K562 (cell line): Measurements from ENCODE around the gene C7orf25. TPM values are rescaled to one million over a fixed set of nuclear protein-coding genes. Genes with fewer than 3 reads are reported as not detected.

Source experiments
- ATAC-seq: fragments of 200-7000 bp; cut with Tn5 transposase; 3 replicates; pipeline ENCODE4 v1.9.1; 2020; ENCODE audit warnings: moderate library complexity
- BruUV-seq: library from RNA; stranded (reverse); fragments of 400-500 nt; replicated peaks from 2 replicates; lab custom pipeline; 2021; lab: Mats Ljungman, UMichigan
- CTCF ChIA-PET: fragments of 300-600 bp; formaldehyde crosslinking; extraction: SDS; loops from one replicate; lab custom pipeline; 2021; ENCODE audit warnings: low intra/inter-chr PET ratio; lab: Yijun Ruan, JAX
- POLR2A ChIA-PET: fragments of 300-600, 350-650 bp; sonication (Branson Sonifier 250); formaldehyde crosslinking; extraction: SDS; loops from one replicate; lab custom pipeline; 2021; ENCODE audit warnings: antibody characterized with exemption, inconsistent platforms; lab: Yijun Ruan, JAX
- DNase-seq, 4 experiments: peaks; one replicate each; pipeline versions ENCODE4 v3.0.0 to v3.0.0-alpha.2; 2011 to 2018; ENCODE audit warnings: low spot score in 3 of 4, mixed read lengths in 3 of 4; ENCODE audit errors: extremely low read depth in 1 of 4
- FAIRE-seq: peaks from 2 replicates; lab custom pipeline; 2011; peaks lifted over from hg19 to GRCh38; lab: Jason Lieb, UNC
- H2AFZ ChIP-seq: 2 replicates; pipeline ENCODE4 v1.6.0; 2011; ENCODE audit warnings: low read depth, low read length, control low read depth, inconsistent platforms
- H3K27ac ChIP-seq: fragments of 200-600 bp; 3 replicates; pipeline ENCODE4 v1.8.0; 2011; ENCODE audit warnings: low read depth, mild to moderate bottlenecking, control low read depth, inconsistent platforms, low read length, moderate library complexity, mixed read lengths; ENCODE audit errors: extremely low read depth
- H3K27me3 ChIP-seq, 2 experiments: fragments of 300-600 bp in 1 of 2; 2 replicates in 1 of 2; 3 replicates in 1 of 2; pipeline versions ENCODE4 v1.6.0 to v1.8.0; 2011; ENCODE audit warnings: inconsistent platforms in 2 of 2, low read length in 2 of 2, mild to moderate bottlenecking in 1 of 2, mixed read lengths in 1 of 2, moderate library complexity in 1 of 2; ENCODE audit not compliant: control insufficient read depth in 2 of 2, insufficient read depth in 2 of 2
- H3K36me3 ChIP-seq: fragments of 300-600 bp; 3 replicates; pipeline ENCODE4 v1.8.0; 2011; ENCODE audit warnings: mild to moderate bottlenecking, low read length, inconsistent platforms; ENCODE audit not compliant: control insufficient read depth, insufficient read depth
- H3K4me1 ChIP-seq, 2 experiments: fragments of 200-600 bp in 1 of 2; replicated peaks in 1 of 2; 2 replicates in 1 of 2; 3 replicates in 1 of 2; pipeline versions ENCODE4 v1.5.1 to v1.8.0; 2011; ENCODE audit warnings: inconsistent platforms in 2 of 2, low read length in 2 of 2, mild to moderate bottlenecking in 1 of 2, mixed read lengths in 1 of 2, moderate library complexity in 1 of 2; ENCODE audit not compliant: control insufficient read depth in 2 of 2, insufficient read depth in 2 of 2
- H3K4me2 ChIP-seq: 2 replicates; pipeline ENCODE4 v1.6.1; 2011; ENCODE audit warnings: low read length, control low read depth, inconsistent platforms, mixed read lengths; ENCODE audit not compliant: insufficient read depth
- H3K4me3 ChIP-seq: fragments of 200-600 bp; sonication (generic), shearing (Covaris generic); 2 replicates; pipeline ENCODE4 v1.5.1; 2016; ENCODE audit warnings: control low read depth, inconsistent platforms
- H3K79me2 ChIP-seq: fragments of 200-600 bp; 3 replicates; pipeline ENCODE4 v1.8.0; 2011; ENCODE audit warnings: low read length, inconsistent platforms; ENCODE audit not compliant: control insufficient read depth, insufficient read depth
- H3K9ac ChIP-seq, 2 experiments: 2 replicates each; pipeline versions ENCODE4 v1.6.0 to v1.6.1; 2011; ENCODE audit warnings: low read depth in 2 of 2, low read length in 2 of 2, control low read depth in 1 of 2, inconsistent platforms in 1 of 2, mild to moderate bottlenecking in 1 of 2, mixed read lengths in 1 of 2; ENCODE audit not compliant: insufficient read depth in 1 of 2
- H3K9me1 ChIP-seq: one replicate; pipeline ENCODE4 v1.6.0; 2011; ENCODE audit warnings: inconsistent platforms, mild to moderate bottlenecking, low read length, moderate library complexity; ENCODE audit not compliant: control insufficient read depth, insufficient read depth
- H3K9me3 ChIP-seq: replicated peaks from 2 replicates; pipeline ENCODE4 v1.5.1; 2011; ENCODE audit warnings: low read depth, low read length, inconsistent platforms; ENCODE audit not compliant: control insufficient read depth, insufficient read depth
- H4K20me1 ChIP-seq: replicated peaks from 2 replicates; pipeline ENCODE4 v1.6.1; 2011; ENCODE audit warnings: low read length, inconsistent platforms, mixed read lengths; ENCODE audit not compliant: control insufficient read depth, insufficient read depth
- CEBPB ChIP-seq: fragments of 450-650 bp; IDR thresholded peaks from 2 replicates; pipeline ENCODE4 v1.6.1; 2016; ENCODE audit warnings: missing genetic modification characterization, missing compliant biosample characterization
- ZNF561 ChIP-seq: fragments of 450-650 bp; formaldehyde crosslinking; conservative IDR thresholded peaks from 2 replicates; pipeline ENCODE4 v1.4.0; 2020; ENCODE audit warnings: mild to moderate bottlenecking, moderate library complexity
- WGBS: fragments of 100-300 bp; shearing (Covaris generic); methylation state at CpG from one replicate; pipeline ENCODE4 v1.1.6; 2016; ENCODE audit warnings: low coverage, mixed read lengths; ENCODE audit not compliant: insufficient coverage; ENCODE audit errors: missing lambda C conversion rate; 5-methylcytosine and 5-hydroxymethylcytosine counted together
- in situ Hi-C: fragments of 300-500 bp; cut with MboI; formaldehyde crosslinking; loops from 4 replicates; pipeline ENCODE4 v1.15.0; 2018; ENCODE audit warnings: inconsistent platforms, mixed read lengths
- intact Hi-C: fragments of 100-400 bp; cut with micrococcal nuclease; formaldehyde crosslinking; loops from 2 replicates; pipeline ENCODE4 v1.14.2; 2022
- polyA plus RNA-seq, 8 experiments: library from polyadenylated mRNA; depleted of rRNA in 4 of 8; stranded (reverse) in 5 of 8; unstranded in 3 of 8; fragments of >200 nt; fragmentation: Nextera tagmentation in 2 of 8; fragmentation: Illumina TruSeq in 1 of 8; extraction: Ambion mirVana in 2 of 8; extraction: Trizol in 1 of 8; gene quantifications; 2 replicates each; pipeline versions ENCODE4 v1.2.1 to v1.2.3, GENCODE V29; 2011 to 2014; ENCODE audit warnings: inconsistent platforms in 1 of 8, missing spikeins in 1 of 8
- total RNA-seq, 7 experiments: library from RNA; depleted of rRNA in 6 of 7; stranded (reverse); fragments of >200 nt in 6 of 7; fragmentation: Illumina TruSeq in 2 of 7; extraction: Trizol in 2 of 7; gene quantifications; 2 replicates each; pipeline versions ENCODE4 v1.2.1 to v1.2.3, GENCODE V29; 2011 to 2021; ENCODE audit warnings: low replicate concordance in 1 of 7
- TF ChIP-seq, protein P1 (sequence below): sonication (generic); IDR thresholded peaks from 2 replicates; pipeline ENCODE4 v1.6.1; 2016

The C7orf25 gene
- total and polyA plus RNA-seq, 9 of the 15 experiments (the other 6 are each of a cell fraction or from before 2014, with no cell fraction given): 1.2 to 4.7 (median 1.9) TPM

DNA sequence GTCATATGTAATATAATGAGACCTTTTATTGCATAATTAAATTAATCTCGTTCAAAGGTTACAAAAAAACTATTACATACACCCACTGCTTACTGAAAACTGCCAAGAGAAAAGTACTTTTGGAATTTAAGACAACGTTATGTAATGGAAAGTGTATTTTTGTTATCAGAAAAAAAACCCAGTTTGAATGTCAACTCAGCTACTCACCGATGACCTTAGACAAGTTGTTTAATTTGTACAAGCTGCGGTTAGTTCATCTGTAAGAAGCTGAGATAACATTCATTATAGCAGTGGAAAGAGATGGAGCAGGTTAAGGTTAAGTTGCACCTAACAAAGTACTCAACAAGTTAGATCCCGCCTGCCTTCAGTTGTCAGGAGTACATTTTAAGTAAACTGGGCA, 19.0 kb upstream of the C7orf25 start:
- Histone ChIP-seq H3K9ac (peak overlapping the region in 1 of 2 experiments; percentile 93; a peak in 3 of 4 replicates), H3K9me3 (no peaks in the 10 kb centered on the region), H4K20me1 (peaks cover 13% of the 10 kb centered on the region; the same call in 1 of the 2 replicates), H3K4me2 (peak overlapping the region; percentile 94), H3K27me3 (no peaks in the 10 kb centered on the region), H2AFZ (no peak overlapping the region), H3K27ac (peak overlapping the region; percentile 89), H3K4me3 (peak overlapping the region; percentile 85), H3K36me3 (peaks cover 64% of the 10 kb centered on the region), H3K4me1 (peaks cover 0 to 15% of the 10 kb centered on the region in 2 experiments; a peak in 4 of 5 replicates), H3K79me2 (peaks cover 98% of the 10 kb centered on the region), H3K9me1 (no peaks in the 10 kb centered on the region)
- ATAC-seq: no peak
- BruUV-seq: no TSS peak
- in situ Hi-C loops (loop anchor here (25.0 kb wide), 1 partner anchor 331 kb away; no protein-coding TSS in a partner anchor), intact Hi-C loops (no loop called here)
- peak; percentile 71 for FAIRE-seq
- CTCF ChIA-PET: no interaction called here
- peak in 1 of 4 experiments; percentile 18 for DNase-seq
- TF ChIP-seq CEBPB: peak; percentile 34; the same call in 1 of the 2 replicates
- no peak for TF ChIP-seq ZNF561 (CRISPR knock-in tag)
- TF ChIP-seq, protein P1, sequence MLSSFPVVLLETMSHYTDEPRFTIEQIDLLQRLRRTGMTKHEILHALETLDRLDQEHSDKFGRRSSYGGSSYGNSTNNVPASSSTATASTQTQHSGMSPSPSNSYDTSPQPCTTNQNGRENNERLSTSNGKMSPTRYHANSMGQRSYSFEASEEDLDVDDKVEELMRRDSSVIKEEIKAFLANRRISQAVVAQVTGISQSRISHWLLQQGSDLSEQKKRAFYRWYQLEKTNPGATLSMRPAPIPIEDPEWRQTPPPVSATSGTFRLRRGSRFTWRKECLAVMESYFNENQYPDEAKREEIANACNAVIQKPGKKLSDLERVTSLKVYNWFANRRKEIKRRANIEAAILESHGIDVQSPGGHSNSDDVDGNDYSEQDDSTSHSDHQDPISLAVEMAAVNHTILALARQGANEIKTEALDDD: peak; percentile 96
- under 1% methylated on average over 5 of the region's 5 CpGs for WGBS
- POLR2A ChIA-PET: interaction anchor here (0.6 to 3.3 kb wide), 6 partner anchors 11 to 205 kb away, joined by 3 to 14 read pairs (median 6); no protein-coding TSS in a partner anchor
